Ureter (tissue), 1 donor: ENCODE measurements around the gene ZNF324. TPM values are rescaled to one million over a fixed set of nuclear protein-coding genes. Genes with fewer than 3 reads are reported as not detected.

Experiments used
- total RNA-seq: library from RNA; stranded (reverse); gene quantifications from one replicate; pipeline ENCODE4 v1.2.4, GENCODE V29; 2023
- donor health status: DM: yes; HTN: yes; CAD: no.

ZNF324 gene
- total RNA-seq, 1 donor from 2014 or later: 14.7 TPM

Other genes with a start within 250 kb of the ZNF324 start
- 46.4 TPM for gene ZNF544, start 238.2 kb upstream of the ZNF324 start, total RNA-seq
- gene ZNF8, start 188.1 kb upstream of the ZNF324 start, total RNA-seq: 8.6 TPM
- gene ERVK3-1, start 161.7 kb upstream of the ZNF324 start, total RNA-seq: 38.8 TPM
- 3.5 TPM for gene ZSCAN22, start 140.1 kb upstream of the ZNF324 start, total RNA-seq
- 10.7 TPM for gene A1BG, start 113.6 kb upstream of the ZNF324 start, total RNA-seq
- 1.6 TPM for gene ZNF497, start 104.3 kb upstream of the ZNF324 start, total RNA-seq
- gene ZNF837, start 86.0 kb upstream of the ZNF324 start, total RNA-seq: 3.6 TPM
- gene RPS5, start 79.8 kb upstream of the ZNF324 start, total RNA-seq: 1,165 TPM
- 1.8 TPM for gene RNF225, start 71.4 kb upstream of the ZNF324 start, total RNA-seq
- 11.5 TPM for gene ZNF584, start 58.4 kb upstream of the ZNF324 start, total RNA-seq
- 8.0 TPM for gene ZNF132, start 26.9 kb upstream of the ZNF324 start, total RNA-seq
- gene ZNF324B, start 15.5 kb upstream of the ZNF324 start, total RNA-seq: 8.1 TPM
- 18.0 TPM for gene ZNF446, start 9.3 kb downstream of the ZNF324 start, total RNA-seq
- 16.5 TPM for gene SLC27A5, start 44.9 kb downstream of the ZNF324 start, total RNA-seq
- gene ZBTB45, start 52.7 kb downstream of the ZNF324 start, total RNA-seq: 14.9 TPM
- gene TRIM28, start 77.0 kb downstream of the ZNF324 start, total RNA-seq: 329 TPM
- 137 TPM for gene CHMP2A, start 88.0 kb downstream of the ZNF324 start, total RNA-seq
- 60.7 TPM for gene UBE2M, start 91.5 kb downstream of the ZNF324 start, total RNA-seq
- 43.4 TPM for gene MZF1, start 106.3 kb downstream of the ZNF324 start, total RNA-seq